Fibroblast of lung (primary cell): ENCODE measurements around the gene DUOX2. TPM values are rescaled to one million over a fixed set of nuclear protein-coding genes. Genes with fewer than 3 reads are reported as not detected.

Experiments used
- DNase-seq, 2 donors: peaks; one replicate each; pipeline versions ENCODE4 v3.0.0 to v3.0.0-alpha.2; 2010; ENCODE audit warnings: low read depth in 2 of 2
- H2AFZ ChIP-seq: 2 replicates; pipeline ENCODE4 v1.5.1; 2012; ENCODE audit warnings: low read length, control low read depth, inconsistent platforms
- H3K27ac ChIP-seq: 2 replicates; pipeline ENCODE4 v1.5.1; 2011; ENCODE audit warnings: low read length, control low read depth; ENCODE audit not compliant: insufficient read depth
- H3K27me3 ChIP-seq: 2 replicates; pipeline ENCODE4 v1.5.1; 2011; ENCODE audit warnings: mild to moderate bottlenecking, low read length; ENCODE audit not compliant: control insufficient read depth, insufficient read depth
- H3K36me3 ChIP-seq: 2 replicates; pipeline ENCODE4 v1.5.1; 2011; ENCODE audit warnings: low read length; ENCODE audit not compliant: control insufficient read depth, insufficient read depth
- H3K4me1 ChIP-seq: 2 replicates; pipeline ENCODE4 v1.5.1; 2011; ENCODE audit warnings: low read length; ENCODE audit not compliant: control insufficient read depth, insufficient read depth; ENCODE audit errors: extremely low read depth
- H3K4me2 ChIP-seq: 2 replicates; pipeline ENCODE4 v1.5.1; 2011; ENCODE audit warnings: low read length, control low read depth; ENCODE audit not compliant: insufficient read depth; ENCODE audit errors: extremely low read depth
- H3K4me3 ChIP-seq, 4 experiments: fragments of 200-600 bp in 1 of 4; sonication (generic) in 1 of 4; replicated peaks in 1 of 4; 2 replicates each; pipeline ENCODE4 v1.5.1; 2011 to 2016; ENCODE audit warnings: low read length in 4 of 4, low read depth in 3 of 4, mild to moderate bottlenecking in 3 of 4, control low read depth in 2 of 4, inconsistent platforms in 1 of 4, mixed read lengths in 1 of 4; ENCODE audit not compliant: insufficient read depth in 1 of 4; ENCODE audit errors: control extremely low read depth in 1 of 4
- H3K79me2 ChIP-seq: 2 replicates; pipeline ENCODE4 v1.5.1; 2012; ENCODE audit warnings: mild to moderate bottlenecking, low read length, inconsistent platforms; ENCODE audit not compliant: control insufficient read depth, insufficient read depth
- H3K9ac ChIP-seq: 2 replicates; pipeline ENCODE4 v1.5.1; 2011; ENCODE audit warnings: mild to moderate bottlenecking, low read length, control low read depth; ENCODE audit not compliant: insufficient read depth
- H3K9me3 ChIP-seq: 2 replicates; pipeline ENCODE4 v1.5.1; 2012; ENCODE audit warnings: low read depth, low read length; ENCODE audit not compliant: control insufficient read depth, insufficient read depth
- H4K20me1 ChIP-seq: 2 replicates; pipeline ENCODE4 v1.5.1; 2011; ENCODE audit warnings: low read length; ENCODE audit not compliant: control insufficient read depth, insufficient read depth; ENCODE audit errors: extremely low read depth
- EZH2 ChIP-seq: IDR thresholded peaks from 2 replicates; pipeline ENCODE4 v1.5.1; 2012; ENCODE audit warnings: low read length, control low read depth, mild to moderate bottlenecking; ENCODE audit errors: missing control alignments
- polyA plus RNA-seq, 2 donors: library from polyadenylated mRNA; depleted of rRNA in 1 of 2; stranded (reverse) in 1 of 2; unstranded in 1 of 2; fragments of >200 nt; gene quantifications; 2 replicates each; pipeline ENCODE4 v1.2.1, GENCODE V29; 2011 to 2012; ENCODE audit warnings: missing spikeins in 1 of 2
- total RNA-seq: library from RNA; depleted of rRNA; stranded (reverse); fragments of >200 nt; gene quantifications from 2 replicates; pipeline ENCODE4 v1.2.1, GENCODE V29; 2014
- TF ChIP-seq, protein P1 (sequence below), 2 donors: IDR thresholded peaks in 1 of 2; conservative IDR thresholded peaks in 1 of 2; 1 replicate in 1 of 2; 2 replicates in 1 of 2; pipeline ENCODE4 v1.5.1; 2011 to 2012; ENCODE audit warnings: low read length in 2 of 2, control low read depth in 1 of 2, inconsistent platforms in 1 of 2, low read depth in 1 of 2, mild to moderate bottlenecking in 1 of 2

The DUOX2 gene
- total and polyA plus RNA-seq, 2 donors (not counting 1 experiment from before 2014, with no cell fraction given) = not detected

DNA sequence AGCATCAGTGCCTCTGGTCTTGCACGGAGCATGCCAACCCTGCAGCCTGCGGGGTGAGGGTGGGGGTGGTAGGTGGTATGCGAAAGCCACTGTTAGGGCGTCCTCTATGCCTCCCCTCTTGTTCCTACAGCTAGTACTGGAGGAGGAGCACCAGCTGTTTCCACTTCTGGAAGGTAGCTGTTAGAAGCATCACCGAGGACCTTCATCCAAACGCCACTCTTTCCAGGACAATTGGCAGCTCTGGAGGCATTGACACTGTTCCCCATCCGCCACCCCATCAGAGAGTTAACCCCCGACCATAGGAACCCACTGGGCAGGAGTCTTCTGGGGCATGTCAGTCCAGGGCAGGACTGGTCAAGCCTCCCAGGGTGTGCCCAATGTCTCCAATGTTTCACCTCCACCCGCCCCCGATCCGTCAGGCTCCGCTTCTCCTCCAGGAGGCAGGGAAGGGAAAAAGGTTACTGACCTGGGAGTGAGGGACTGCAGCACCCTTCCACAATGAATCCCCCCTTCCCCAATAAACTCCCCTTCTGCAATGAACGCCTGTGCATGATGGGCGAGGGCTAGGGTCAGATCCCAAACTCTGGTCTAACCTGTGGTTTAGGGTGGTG is 487 bp downstream of the DUOX2 start:
- H2AFZ ChIP-seq = no peak overlapping the region
- H4K20me1 ChIP-seq = no peaks in the 10 kb centered on the region
- H3K9ac ChIP-seq = no peak overlapping the region
- no peak overlapping the region for H3K4me2 ChIP-seq
- no peak for DNase-seq
- H3K27ac ChIP-seq = no peak overlapping the region
- TF ChIP-seq, protein P1, sequence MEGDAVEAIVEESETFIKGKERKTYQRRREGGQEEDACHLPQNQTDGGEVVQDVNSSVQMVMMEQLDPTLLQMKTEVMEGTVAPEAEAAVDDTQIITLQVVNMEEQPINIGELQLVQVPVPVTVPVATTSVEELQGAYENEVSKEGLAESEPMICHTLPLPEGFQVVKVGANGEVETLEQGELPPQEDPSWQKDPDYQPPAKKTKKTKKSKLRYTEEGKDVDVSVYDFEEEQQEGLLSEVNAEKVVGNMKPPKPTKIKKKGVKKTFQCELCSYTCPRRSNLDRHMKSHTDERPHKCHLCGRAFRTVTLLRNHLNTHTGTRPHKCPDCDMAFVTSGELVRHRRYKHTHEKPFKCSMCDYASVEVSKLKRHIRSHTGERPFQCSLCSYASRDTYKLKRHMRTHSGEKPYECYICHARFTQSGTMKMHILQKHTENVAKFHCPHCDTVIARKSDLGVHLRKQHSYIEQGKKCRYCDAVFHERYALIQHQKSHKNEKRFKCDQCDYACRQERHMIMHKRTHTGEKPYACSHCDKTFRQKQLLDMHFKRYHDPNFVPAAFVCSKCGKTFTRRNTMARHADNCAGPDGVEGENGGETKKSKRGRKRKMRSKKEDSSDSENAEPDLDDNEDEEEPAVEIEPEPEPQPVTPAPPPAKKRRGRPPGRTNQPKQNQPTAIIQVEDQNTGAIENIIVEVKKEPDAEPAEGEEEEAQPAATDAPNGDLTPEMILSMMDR (conservative IDR thresholded peaks at IDR 0.05 in 1 of 2, IDR thresholded peaks at IDR 0.05 in 1 of 2; ENCODE audit: low read depth in 1 of 2, low read length in 2 of 2) = no peak
- TF ChIP-seq EZH2 = peak; percentile 92
- H3K79me2 ChIP-seq = no peaks in the 10 kb centered on the region
- H3K27me3 ChIP-seq = peaks cover 80% of the 10 kb centered on the region
- no peak overlapping the region for H3K4me3 ChIP-seq
- no peaks in the 10 kb centered on the region for H3K4me1 ChIP-seq
- H3K9me3 ChIP-seq = no peaks in the 10 kb centered on the region
- H3K36me3 ChIP-seq = no peaks in the 10 kb centered on the region

GRCh38 chr15:45112591-45113379 is 1.2 kb downstream of the DUOX2 start:
- Histone ChIP-seq H3K27me3 (peaks cover 79% of the 10 kb centered on the region), H3K36me3 (no peaks in the 10 kb centered on the region), H3K4me3 (no peak overlapping the region), H4K20me1 (no peaks in the 10 kb centered on the region), H3K9me3 (no peaks in the 10 kb centered on the region), H3K4me2 (no peak overlapping the region), H3K9ac (no peak overlapping the region), H2AFZ (no peak overlapping the region), H3K79me2 (no peaks in the 10 kb centered on the region), H3K27ac (no peak overlapping the region), H3K4me1 (no peaks in the 10 kb centered on the region)
- no peak for DNase-seq
- TF ChIP-seq EZH2 = peak; percentile 34
- TF ChIP-seq, protein P1 (conservative IDR thresholded peaks at IDR 0.05 in 1 of 2, IDR thresholded peaks at IDR 0.05 in 1 of 2; ENCODE audit: low read depth in 1 of 2, low read length in 2 of 2) = no peak

DNA sequence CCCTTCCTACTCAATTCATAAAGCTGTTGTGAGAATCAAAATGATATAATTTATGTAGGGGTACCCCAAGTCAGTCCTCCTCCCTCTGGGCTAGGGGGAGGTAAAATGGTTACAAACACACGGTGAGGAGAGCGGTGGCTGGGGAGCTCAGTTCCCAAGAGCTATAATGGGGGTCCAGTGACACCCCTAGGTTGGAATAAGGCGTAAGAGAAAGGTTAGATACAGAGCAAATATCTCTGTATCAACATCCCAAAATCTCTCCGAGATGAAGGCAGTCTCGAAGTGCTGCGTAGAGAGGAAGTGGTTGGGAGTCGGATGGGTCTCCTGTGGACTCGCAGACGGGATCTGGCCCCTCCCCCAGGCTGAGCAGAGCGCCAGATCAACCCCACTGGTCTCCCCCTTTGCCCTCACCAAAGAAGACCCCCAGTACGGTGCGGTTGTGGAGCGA is 1.8 kb downstream of the DUOX2 start:
- Histone ChIP-seq H3K79me2 (no peaks in the 10 kb centered on the region), H2AFZ (no peak overlapping the region), H3K9me3 (no peaks in the 10 kb centered on the region), H3K27ac (no peak overlapping the region), H3K36me3 (no peaks in the 10 kb centered on the region), H3K4me2 (no peak overlapping the region), H3K27me3 (peaks cover 73% of the 10 kb centered on the region), H3K4me3 (no peak overlapping the region), H3K4me1 (no peaks in the 10 kb centered on the region), H4K20me1 (no peaks in the 10 kb centered on the region), H3K9ac (no peak overlapping the region)
- DNase-seq = no peak
- TF ChIP-seq EZH2 = peak; percentile 93
- TF ChIP-seq, protein P1 (conservative IDR thresholded peaks at IDR 0.05 in 1 of 2, IDR thresholded peaks at IDR 0.05 in 1 of 2; ENCODE audit: low read depth in 1 of 2, low read length in 2 of 2) = no peak
